ENCODE data around the gene INPP4A. TPM values are rescaled to one million over a fixed set of nuclear protein-coding genes. Genes with fewer than 3 reads are reported as not detected.

Gene INPP4A
- total and polyA plus RNA-seq, 9 of the 15 experiments (the other 6 are each of a cell fraction or from before 2014, with no cell fraction given), result 1.8 to 15.7 (median 8.3) TPM

- in situ Hi-C loops (cut with MboI) (no loop called here), intact Hi-C loops (cut with micrococcal nuclease) (no loop called here)
- DNase-seq (ENCODE audit: extremely low read depth in 1 of 4, low spot score in 3 of 4) (no peak), FAIRE-seq (no peak), ATAC-seq (no peak)
- no peak overlapping the region for H3K4me2 ChIP-seq (ENCODE audit: insufficient read depth, low read length)
- CTCF ChIA-PET (ENCODE audit: low intra/inter-chr PET ratio), result no interaction called here
- 92% methylated on average over 3 of the region's 3 CpGs for WGBS (ENCODE audit: insufficient coverage, low coverage, missing lambda C conversion rate)
- H3K9me3 ChIP-seq (replicated peaks; ENCODE audit: control insufficient read depth, insufficient read depth, low read depth, low read length), result no peaks in the 10 kb centered on the region
- no peaks in the 10 kb centered on the region; a peak in 1 of 5 replicates for H3K4me1 ChIP-seq (replicated peaks in 1 of 2; ENCODE audit: control insufficient read depth in 2 of 2, insufficient read depth in 2 of 2, low read length in 2 of 2)
- no peak overlapping the region for H2AFZ ChIP-seq (ENCODE audit: low read depth, low read length)
- no peak overlapping the region for H3K9ac ChIP-seq (ENCODE audit: insufficient read depth in 1 of 2, low read depth in 2 of 2, low read length in 2 of 2)
- no peaks in the 10 kb centered on the region for H3K9me1 ChIP-seq (ENCODE audit: control insufficient read depth, insufficient read depth, low read length)
- TF ChIP-seq RBM39 (optimal IDR thresholded peaks at IDR 0.05; ENCODE audit: low read depth, low read length) (no peak), CBFA2T3 (IDR thresholded peaks at IDR 0.05) (no peak), FOXP4 (CRISPR knock-in tag; IDR thresholded peaks at IDR 0.05; ENCODE audit: borderline replicate concordance) (no peak), ZNF197 (CRISPR knock-in tag; IDR thresholded peaks at IDR 0.05; ENCODE audit: low read depth) (no peak), RNF2 (IDR thresholded peaks at IDR 0.05) (no peak), CREBBP (IDR thresholded peaks at IDR 0.05; ENCODE audit: low read depth, low read length) (no peak), E2F8 (IDR thresholded peaks at IDR 0.05; ENCODE audit: low read depth, partially characterized antibody) (no peak), ZNF165 (CRISPR knock-in tag; IDR thresholded peaks at IDR 0.05; ENCODE audit: borderline replicate concordance) (no peak), ELF2 (CRISPR knock-in tag; IDR thresholded peaks at IDR 0.05) (no peak)
- POLR2A ChIA-PET, result no interaction called here
- no peaks in the 10 kb centered on the region for H3K79me2 ChIP-seq (ENCODE audit: control insufficient read depth, insufficient read depth, low read length)
- H4K20me1 ChIP-seq (replicated peaks; ENCODE audit: control insufficient read depth, insufficient read depth, low read length), result no peaks in the 10 kb centered on the region
- no peak overlapping the region for H3K27ac ChIP-seq (ENCODE audit: extremely low read depth, low read depth, low read length)
- H3K27me3 ChIP-seq (ENCODE audit: control insufficient read depth in 2 of 2, insufficient read depth in 2 of 2, low read length in 2 of 2), result no peaks in the 10 kb centered on the region
- BruUV-seq (replicated peaks), result no TSS peak
- no peak overlapping the region for H3K4me3 ChIP-seq
- peaks cover 32% of the 10 kb centered on the region; the same call in 2 of the 3 replicates for H3K36me3 ChIP-seq (ENCODE audit: control insufficient read depth, insufficient read depth, low read length)
Observed at GRCh38 chr2:98540536-98540935, 95.9 kb downstream of the INPP4A start.
